ENCODE measurements around the gene TTLL11.

DNA sequence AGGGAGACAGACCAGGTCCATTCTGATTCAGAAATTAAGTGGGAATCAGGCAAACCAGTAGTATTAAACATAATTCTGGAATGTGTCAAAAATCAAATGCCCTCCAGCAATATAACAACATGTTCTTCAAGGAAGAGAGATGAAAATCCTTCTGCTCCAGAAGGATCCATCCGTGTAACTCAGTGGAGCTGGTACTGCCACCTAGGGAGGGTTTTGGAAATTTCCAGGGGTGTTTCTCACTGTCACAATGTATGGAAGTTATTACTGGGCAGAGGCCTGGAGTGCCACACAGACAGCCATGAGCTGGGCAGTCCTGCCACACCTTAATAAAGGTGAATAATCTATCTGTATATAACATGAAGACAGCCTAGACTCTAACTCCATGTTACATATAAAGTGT is 87.5 kb downstream of the TTLL11 start:
- TF ChIP-seq EP300 (IDR thresholded peaks at IDR 0.05) = no peak
- no peak for TF ChIP-seq POLR2A (IDR thresholded peaks at IDR 0.05; ENCODE audit: low read depth)

Data from esophagus muscularis mucosa (tissue), 2 donors.